ENCODE measurements around the gene GOLGA2. TPM values are rescaled to one million over a fixed set of nuclear protein-coding genes. Genes with fewer than 3 reads are reported as not detected.
A peak's percentile ranks its signal among the peaks of the same experiment; 100 is the strongest.

The GOLGA2 gene
- total and polyA plus RNA-seq, 2 of the 13 experiments (the other 11 are each of a cell fraction or from before 2014, with no cell fraction given) = 45.3 to 45.8 TPM

DNA sequence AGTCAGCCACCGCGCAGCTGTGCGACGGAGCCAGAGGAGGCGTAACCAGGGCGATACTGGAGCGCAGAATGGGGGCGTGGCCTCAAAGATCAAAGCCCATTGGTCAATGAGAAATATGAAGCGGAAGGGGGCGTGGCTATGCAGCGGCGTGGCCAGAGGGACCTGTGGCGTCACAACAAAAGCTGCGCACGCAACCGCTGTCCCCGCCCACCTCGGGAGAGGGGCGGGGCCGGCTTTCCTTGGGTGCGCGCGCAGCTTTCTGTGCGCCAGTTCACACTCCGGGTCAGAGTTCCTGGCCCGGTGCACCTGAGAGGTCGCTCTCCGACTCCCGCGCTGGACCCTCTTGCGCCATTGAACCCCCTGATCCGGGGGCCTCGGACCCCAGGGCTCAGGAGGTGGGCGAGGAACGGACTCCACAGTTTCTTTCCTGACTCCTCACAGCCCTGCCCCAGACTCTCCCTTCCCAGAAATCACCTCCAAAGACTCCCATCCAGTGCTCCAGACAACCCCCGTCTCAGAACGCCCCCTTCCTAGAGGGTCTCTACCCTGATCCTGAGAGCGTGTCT lies 284 bp upstream of the GOLGA2 start, which contains the start of gene SWI5 (continued):
- TF ChIP-seq, protein P1, sequence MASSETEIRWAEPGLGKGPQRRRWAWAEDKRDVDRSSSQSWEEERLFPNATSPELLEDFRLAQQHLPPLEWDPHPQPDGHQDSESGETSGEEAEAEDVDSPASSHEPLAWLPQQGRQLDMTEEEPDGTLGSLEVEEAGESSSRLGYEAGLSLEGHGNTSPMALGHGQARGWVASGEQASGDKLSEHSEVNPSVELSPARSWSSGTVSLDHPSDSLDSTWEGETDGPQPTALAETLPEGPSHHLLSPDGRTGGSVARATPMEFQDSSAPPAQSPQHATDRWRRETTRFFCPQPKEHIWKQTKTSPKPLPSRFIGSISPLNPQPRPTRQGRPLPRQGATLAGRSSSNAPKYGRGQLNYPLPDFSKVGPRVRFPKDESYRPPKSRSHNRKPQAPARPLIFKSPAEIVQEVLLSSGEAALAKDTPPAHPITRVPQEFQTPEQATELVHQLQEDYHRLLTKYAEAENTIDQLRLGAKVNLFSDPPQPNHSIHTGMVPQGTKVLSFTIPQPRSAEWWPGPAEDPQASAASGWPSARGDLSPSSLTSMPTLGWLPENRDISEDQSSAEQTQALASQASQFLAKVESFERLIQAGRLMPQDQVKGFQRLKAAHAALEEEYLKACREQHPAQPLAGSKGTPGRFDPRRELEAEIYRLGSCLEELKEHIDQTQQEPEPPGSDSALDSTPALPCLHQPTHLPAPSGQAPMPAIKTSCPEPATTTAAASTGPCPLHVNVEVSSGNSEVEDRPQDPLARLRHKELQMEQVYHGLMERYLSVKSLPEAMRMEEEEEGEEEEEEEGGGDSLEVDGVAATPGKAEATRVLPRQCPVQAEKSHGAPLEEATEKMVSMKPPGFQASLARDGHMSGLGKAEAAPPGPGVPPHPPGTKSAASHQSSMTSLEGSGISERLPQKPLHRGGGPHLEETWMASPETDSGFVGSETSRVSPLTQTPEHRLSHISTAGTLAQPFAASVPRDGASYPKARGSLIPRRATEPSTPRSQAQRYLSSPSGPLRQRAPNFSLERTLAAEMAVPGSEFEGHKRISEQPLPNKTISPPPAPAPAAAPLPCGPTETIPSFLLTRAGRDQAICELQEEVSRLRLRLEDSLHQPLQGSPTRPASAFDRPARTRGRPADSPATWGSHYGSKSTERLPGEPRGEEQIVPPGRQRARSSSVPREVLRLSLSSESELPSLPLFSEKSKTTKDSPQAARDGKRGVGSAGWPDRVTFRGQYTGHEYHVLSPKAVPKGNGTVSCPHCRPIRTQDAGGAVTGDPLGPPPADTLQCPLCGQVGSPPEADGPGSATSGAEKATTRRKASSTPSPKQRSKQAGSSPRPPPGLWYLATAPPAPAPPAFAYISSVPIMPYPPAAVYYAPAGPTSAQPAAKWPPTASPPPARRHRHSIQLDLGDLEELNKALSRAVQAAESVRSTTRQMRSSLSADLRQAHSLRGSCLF (CRISPR knock-in tag; IDR thresholded peaks at IDR 0.05; ENCODE audit: borderline replicate concordance) = no peak
- TF ChIP-seq, protein P2, sequence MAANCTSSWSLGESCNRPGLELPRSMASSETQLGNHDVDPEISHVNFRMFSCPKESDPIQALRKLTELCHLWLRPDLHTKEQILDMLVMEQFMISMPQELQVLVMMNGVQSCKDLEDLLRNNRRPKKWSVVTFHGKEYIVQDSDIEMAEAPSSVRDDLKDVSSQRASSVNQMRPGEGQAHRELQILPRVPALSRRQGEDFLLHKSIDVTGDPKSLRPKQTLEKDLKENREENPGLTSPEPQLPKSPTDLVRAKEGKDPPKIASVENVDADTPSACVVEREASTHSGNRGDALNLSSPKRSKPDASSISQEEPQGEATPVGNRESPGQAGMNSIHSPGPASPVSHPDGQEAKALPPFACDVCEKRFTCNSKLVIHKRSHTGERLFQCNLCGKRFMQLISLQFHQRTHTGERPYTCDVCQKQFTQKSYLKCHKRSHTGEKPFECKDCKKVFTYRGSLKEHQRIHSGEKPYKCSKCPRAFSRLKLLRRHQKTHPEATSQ (CRISPR knock-in tag; IDR thresholded peaks at IDR 0.05; ENCODE audit: borderline replicate concordance) = no peak
- TF ChIP-seq ZNF205 (CRISPR knock-in tag; IDR thresholded peaks at IDR 0.05) (no peak), PHF21A (CRISPR knock-in tag; IDR thresholded peaks at IDR 0.05) (peak; percentile 63; the same call in 1 of the 2 replicates), SP1 (IDR thresholded peaks at IDR 0.05) (no peak), SP1 (CRISPR knock-in tag; IDR thresholded peaks at IDR 0.05) (peak; percentile 91), JDP2 (CRISPR knock-in tag; IDR thresholded peaks at IDR 0.05; ENCODE audit: borderline replicate concordance) (no peak), MEIS2 (CRISPR knock-in tag; IDR thresholded peaks at IDR 0.05) (no peak), KMT2A (CRISPR knock-in tag; IDR thresholded peaks at IDR 0.05) (peak; percentile 54; the same call in 1 of the 2 replicates), THAP11 (CRISPR knock-in tag; IDR thresholded peaks at IDR 0.05) (peak; percentile 81), BCL6 (CRISPR knock-in tag; IDR thresholded peaks at IDR 0.05) (0 out of 2 replicates have a peak, but pooled peaks have one; percentile 18), SKI (IDR thresholded peaks at IDR 0.05; ENCODE audit: partially characterized antibody) (no peak), HOXA3 (CRISPR knock-in tag; IDR thresholded peaks at IDR 0.05) (peak; percentile 12; the same call in 1 of the 2 replicates), MAF1 (CRISPR knock-in tag; IDR thresholded peaks at IDR 0.05; ENCODE audit: borderline replicate concordance) (no peak), NFYB (CRISPR knock-in tag; IDR thresholded peaks at IDR 0.05) (peak; percentile 75), ZNF589 (CRISPR knock-in tag; conservative IDR thresholded peaks at IDR 0.05) (no peak), CBFB (CRISPR knock-in tag; IDR thresholded peaks at IDR 0.05) (peak; percentile 49; the same call in 1 of the 2 replicates)
- TF ChIP-seq, protein P3, sequence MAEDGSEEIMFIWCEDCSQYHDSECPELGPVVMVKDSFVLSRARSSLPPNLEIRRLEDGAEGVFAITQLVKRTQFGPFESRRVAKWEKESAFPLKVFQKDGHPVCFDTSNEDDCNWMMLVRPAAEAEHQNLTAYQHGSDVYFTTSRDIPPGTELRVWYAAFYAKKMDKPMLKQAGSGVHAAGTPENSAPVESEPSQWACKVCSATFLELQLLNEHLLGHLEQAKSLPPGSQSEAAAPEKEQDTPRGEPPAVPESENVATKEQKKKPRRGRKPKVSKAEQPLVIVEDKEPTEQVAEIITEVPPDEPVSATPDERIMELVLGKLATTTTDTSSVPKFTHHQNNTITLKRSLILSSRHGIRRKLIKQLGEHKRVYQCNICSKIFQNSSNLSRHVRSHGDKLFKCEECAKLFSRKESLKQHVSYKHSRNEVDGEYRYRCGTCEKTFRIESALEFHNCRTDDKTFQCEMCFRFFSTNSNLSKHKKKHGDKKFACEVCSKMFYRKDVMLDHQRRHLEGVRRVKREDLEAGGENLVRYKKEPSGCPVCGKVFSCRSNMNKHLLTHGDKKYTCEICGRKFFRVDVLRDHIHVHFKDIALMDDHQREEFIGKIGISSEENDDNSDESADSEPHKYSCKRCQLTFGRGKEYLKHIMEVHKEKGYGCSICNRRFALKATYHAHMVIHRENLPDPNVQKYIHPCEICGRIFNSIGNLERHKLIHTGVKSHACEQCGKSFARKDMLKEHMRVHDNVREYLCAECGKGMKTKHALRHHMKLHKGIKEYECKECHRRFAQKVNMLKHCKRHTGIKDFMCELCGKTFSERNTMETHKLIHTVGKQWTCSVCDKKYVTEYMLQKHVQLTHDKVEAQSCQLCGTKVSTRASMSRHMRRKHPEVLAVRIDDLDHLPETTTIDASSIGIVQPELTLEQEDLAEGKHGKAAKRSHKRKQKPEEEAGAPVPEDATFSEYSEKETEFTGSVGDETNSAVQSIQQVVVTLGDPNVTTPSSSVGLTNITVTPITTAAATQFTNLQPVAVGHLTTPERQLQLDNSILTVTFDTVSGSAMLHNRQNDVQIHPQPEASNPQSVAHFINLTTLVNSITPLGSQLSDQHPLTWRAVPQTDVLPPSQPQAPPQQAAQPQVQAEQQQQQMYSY (CRISPR knock-in tag; IDR thresholded peaks at IDR 0.05) = no peak
- TF ChIP-seq, protein P4, sequence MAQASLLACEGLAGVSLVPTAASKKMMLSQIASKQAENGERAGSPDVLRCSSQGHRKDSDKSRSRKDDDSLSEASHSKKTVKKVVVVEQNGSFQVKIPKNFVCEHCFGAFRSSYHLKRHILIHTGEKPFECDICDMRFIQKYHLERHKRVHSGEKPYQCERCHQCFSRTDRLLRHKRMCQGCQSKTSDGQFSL (CRISPR knock-in tag; IDR thresholded peaks at IDR 0.05) = no peak
- TF ChIP-seq, protein P5, sequence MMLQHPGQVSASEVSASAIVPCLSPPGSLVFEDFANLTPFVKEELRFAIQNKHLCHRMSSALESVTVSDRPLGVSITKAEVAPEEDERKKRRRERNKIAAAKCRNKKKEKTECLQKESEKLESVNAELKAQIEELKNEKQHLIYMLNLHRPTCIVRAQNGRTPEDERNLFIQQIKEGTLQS (CRISPR knock-in tag; IDR thresholded peaks at IDR 0.05) = no peak
- TF ChIP-seq, protein P6, sequence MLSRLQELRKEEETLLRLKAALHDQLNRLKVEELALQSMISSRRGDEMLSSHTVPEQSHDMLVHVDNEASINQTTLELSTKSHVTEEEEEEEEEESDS (CRISPR knock-in tag; IDR thresholded peaks at IDR 0.05; ENCODE audit: borderline replicate concordance) = no peak

All from HepG2 (cell line).